Stimulated activated CD4-positive, alpha-beta T cell treated with anti-CD3 and anti-CD28 coated beads, Interleukin-1b, Interleukin-23, amount 100 ng/mL, for 48 hours (primary cell): ENCODE data around the gene NPIPA8.
"Not testable (repeated sequence)": the region's sequence is repeated elsewhere in the genome, so short reads cannot be mapped to it uniquely, and the experiment has no call there.

Experiments
- DNase-seq: peaks from one replicate; pipeline ENCODE4 v3.0.0-alpha.2; 2020

The NPIPA8 gene

DNA sequence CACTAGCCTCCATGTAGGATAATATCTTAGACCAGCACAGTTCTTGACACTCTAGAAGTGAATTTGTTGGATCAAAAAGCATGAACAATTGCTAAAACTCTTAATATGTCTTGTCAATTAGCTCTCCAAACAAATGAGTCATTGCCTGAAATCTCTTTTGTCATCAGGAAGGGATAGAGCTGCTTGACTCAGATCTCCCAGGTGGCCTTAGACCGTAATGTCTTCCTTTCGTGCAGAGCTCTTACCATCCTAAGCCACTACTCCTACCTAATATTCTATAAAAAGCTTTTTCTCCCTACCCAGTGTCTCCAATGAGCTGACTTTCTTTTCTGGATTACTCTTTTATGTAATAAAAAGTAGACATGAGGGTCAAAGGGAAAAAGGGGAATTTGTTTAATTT, 66.4 kb downstream of the NPIPA8 start:
- DNase-seq = not testable (repeated sequence)
